IPS DF 6.9 (cell line): ENCODE measurements around the gene SPTAN1.
"Not testable (repeated sequence)": the region's sequence is repeated elsewhere in the genome, so short reads cannot be mapped to it uniquely, and the experiment has no call there.

Source experiments
- DNase-seq: peaks from one replicate; pipeline ENCODE4 v3.0.0-alpha.2; 2013; ENCODE audit warnings: low read depth, low spot score
- H3K27ac ChIP-seq: one replicate; pipeline ENCODE4 v1.5.1; 2013; ENCODE audit warnings: low read length, control low read depth
- H3K27me3 ChIP-seq: 2 replicates; pipeline ENCODE4 v1.6.1; 2013; ENCODE audit warnings: mild to moderate bottlenecking, low read length; ENCODE audit not compliant: control insufficient read depth, insufficient read depth
- H3K36me3 ChIP-seq: 2 replicates; pipeline ENCODE4 v1.6.1; 2013; ENCODE audit warnings: low read length; ENCODE audit not compliant: control insufficient read depth, insufficient read depth
- H3K4me1 ChIP-seq: 2 replicates; pipeline ENCODE4 v1.6.1; 2013; ENCODE audit warnings: low read length; ENCODE audit not compliant: control insufficient read depth, insufficient read depth
- H3K4me3 ChIP-seq: 2 replicates; pipeline ENCODE4 v1.5.1; 2013; ENCODE audit warnings: mild to moderate bottlenecking, low read length
- H3K9me3 ChIP-seq: 2 replicates; pipeline ENCODE4 v1.6.1; 2013; ENCODE audit warnings: low read length, inconsistent platforms; ENCODE audit not compliant: control insufficient read depth, insufficient read depth
- WGBS: extraction: QIAGEN DNeasy Blood & Tissue Kit; methylation state at CpG from one replicate; pipeline ENCODE4 v1.1.7; 2013; ENCODE audit warnings: mixed read lengths, missing lambda C conversion rate; ENCODE audit not compliant: insufficient read length, insufficient coverage; 5-methylcytosine and 5-hydroxymethylcytosine counted together

SPTAN1 gene

GRCh38 chr9:128552153-128552743 is at the start of gene SPTAN1:
SPTAN1 (plus strand) TSS chr9:128552587; CDS start chr9:128566741, 14,154 bp downstream.
- no peak within 1 kb of the TSS for H3K27ac ChIP-seq
- H3K4me3 ChIP-seq = peak within 1 kb of the TSS; percentile 91
- no peaks in the 10 kb centered on the region for H3K9me3 ChIP-seq
- H3K27me3 ChIP-seq = no peaks in the 10 kb centered on the region
- peaks cover 9% of the 10 kb centered on the region for H3K4me1 ChIP-seq
- peak; percentile 67 for DNase-seq
- WGBS = no CpG with 5 or more reads among the region's 81 CpGs
- no peaks in the 10 kb centered on the region for H3K36me3 ChIP-seq

- H3K36me3 ChIP-seq = not testable (repeated sequence)
Measured at GRCh38 chr9:128503415-128503825, 49.0 kb upstream of the SPTAN1 start.

GRCh38 chr9:128503870-128504269 is 48.5 kb upstream of the SPTAN1 start:
- no peaks in the 10 kb centered on the region for H3K9me3 ChIP-seq
- H3K27ac ChIP-seq = no peak overlapping the region
- no peaks in the 10 kb centered on the region for H3K4me1 ChIP-seq
- DNase-seq = no peak
- H3K4me3 ChIP-seq = no peak overlapping the region
- H3K27me3 ChIP-seq = no peaks in the 10 kb centered on the region
- no CpG with 5 or more reads among the region's 11 CpGs for WGBS
- H3K36me3 ChIP-seq = peaks cover 1% of the 10 kb centered on the region; the same call in 1 of the 2 replicates

More at GRCh38 chr9:128503415-128503825, 49.0 kb upstream of the SPTAN1 start:
- no CpG with 5 or more reads among the region's 14 CpGs for WGBS
- not testable (repeated sequence) for DNase-seq, H3K27me3 ChIP-seq, H3K27ac ChIP-seq, H3K9me3 ChIP-seq, H3K4me3 ChIP-seq, H3K4me1 ChIP-seq

- Histone ChIP-seq H3K27me3 (no peaks in the 10 kb centered on the region), H3K36me3 (no peaks in the 10 kb centered on the region), H3K27ac (no peak within 1 kb of the TSS), H3K4me1 (no peaks in the 10 kb centered on the region), H3K4me3 (peak within 1 kb of the TSS; percentile 85), H3K9me3 (no peaks in the 10 kb centered on the region)
- DNase-seq = peak; percentile 83
- WGBS = no CpG with 5 or more reads among the region's 64 CpGs
Measured at GRCh38 chr9:128504485-128505413, 47.6 kb upstream of the SPTAN1 start, which contains the start of gene GLE1. GLE1 (plus strand) TSS chr9:128504719; CDS start chr9:128504806, 87 bp downstream.

- Histone ChIP-seq H3K4me1 (no peaks in the 10 kb centered on the region), H3K27me3 (no peaks in the 10 kb centered on the region), H3K9me3 (no peaks in the 10 kb centered on the region), H3K36me3 (no peaks in the 10 kb centered on the region), H3K4me3 (peak overlapping the region; percentile 85; the same call in 1 of the 2 replicates), H3K27ac (no peak overlapping the region)
- no peak for DNase-seq
- no CpG with 5 or more reads among the region's 6 CpGs for WGBS
Measured at GRCh38 chr9:128505414-128505765, 47.0 kb upstream of the SPTAN1 start.

GRCh38 chr9:128505906-128506305 is 46.5 kb upstream of the SPTAN1 start:
- H3K9me3 ChIP-seq, H3K4me1 ChIP-seq: not testable (repeated sequence)
- WGBS = no CpG with 5 or more reads among the region's 12 CpGs

GRCh38 chr9:128512820-128513219 is 39.6 kb upstream of the SPTAN1 start:
- Histone ChIP-seq H3K36me3 (no peaks in the 10 kb centered on the region; the same call in 1 of the 2 replicates), H3K9me3 (no peaks in the 10 kb centered on the region), H3K27me3 (no peaks in the 10 kb centered on the region), H3K4me3 (no peak overlapping the region), H3K4me1 (no peaks in the 10 kb centered on the region), H3K27ac (no peak overlapping the region)
- WGBS = 100% methylated on average over 1 of the region's 9 CpGs
- DNase-seq = no peak

More at GRCh38 chr9:128505906-128506305, 46.5 kb upstream of the SPTAN1 start:
- not testable (repeated sequence) for H3K36me3 ChIP-seq, H3K27ac ChIP-seq, H3K4me3 ChIP-seq, DNase-seq, H3K27me3 ChIP-seq

GRCh38 chr9:128521956-128522355 is 30.4 kb upstream of the SPTAN1 start:
- no CpG with 5 or more reads among the region's 6 CpGs for WGBS
- DNase-seq = no peak
- Histone ChIP-seq H3K4me1 (no peaks in the 10 kb centered on the region), H3K4me3 (no peak overlapping the region), H3K27ac (no peak overlapping the region), H3K9me3 (no peaks in the 10 kb centered on the region), H3K36me3 (peaks cover under 1% of the 10 kb centered on the region; the same call in 1 of the 2 replicates), H3K27me3 (no peaks in the 10 kb centered on the region)

GRCh38 chr9:128523199-128523925 is 29.0 kb upstream of the SPTAN1 start:
- no CpG with 5 or more reads among the region's 13 CpGs for WGBS
- Histone ChIP-seq H3K27ac (no peak overlapping the region), H3K27me3 (no peaks in the 10 kb centered on the region), H3K9me3 (no peaks in the 10 kb centered on the region), H3K4me1 (no peaks in the 10 kb centered on the region), H3K36me3 (peaks cover 4% of the 10 kb centered on the region), H3K4me3 (no peak overlapping the region)
- DNase-seq = no peak

- H3K4me1 ChIP-seq = no peaks in the 10 kb centered on the region
- peaks cover 4% of the 10 kb centered on the region for H3K36me3 ChIP-seq
- DNase-seq = no peak
- H3K4me3 ChIP-seq = no peak overlapping the region
- H3K9me3 ChIP-seq = no peaks in the 10 kb centered on the region
- no peaks in the 10 kb centered on the region for H3K27me3 ChIP-seq
- no peak overlapping the region for H3K27ac ChIP-seq
- WGBS = no CpG with 5 or more reads among the region's 2 CpGs
Measured at GRCh38 chr9:128526720-128527119, 25.7 kb upstream of the SPTAN1 start.
